ENCODE data around the gene L3MBTL1. TPM values are rescaled to one million over a fixed set of nuclear protein-coding genes. Genes with fewer than 3 reads are reported as not detected.

The L3MBTL1 gene
- total RNA-seq, 2 experiments from 2014 or later: 4.4 to 5.2 TPM

- ChIA-PET CTCF (interaction anchor here (0.5 kb wide), 1 partner anchor 165 kb away, joined by 3 read pairs; no protein-coding TSS in a partner anchor), POLR2A (no interaction called here)
Observed at GRCh38 chr20:43532416-43533055, 25.0 kb downstream of the L3MBTL1 start.

GRCh38 chr20:43533060-43533459, 25.6 kb downstream of the L3MBTL1 start:
- ChIA-PET POLR2A (no interaction called here), CTCF (interaction anchor here (0.5 kb wide), 1 partner anchor 165 kb away, joined by 3 read pairs; no protein-coding TSS in a partner anchor)

- ChIA-PET CTCF (no interaction called here), POLR2A (no interaction called here)
Observed at GRCh38 chr20:43534016-43534415, 26.5 kb downstream of the L3MBTL1 start.

GRCh38 chr20:43534791-43535350, 27.4 kb downstream of the L3MBTL1 start:
- CTCF ChIA-PET: no interaction called here
- POLR2A ChIA-PET: no interaction called here

- CTCF ChIA-PET: no interaction called here
- POLR2A ChIA-PET: no interaction called here
Observed at GRCh38 chr20:43535370-43536004, 28.0 kb downstream of the L3MBTL1 start.

GRCh38 chr20:43536041-43536816, 28.7 kb downstream of the L3MBTL1 start:
- CTCF ChIA-PET: interaction anchor here (0.7 to 1.0 kb wide), 2 partner anchors 21 to 175 kb away, joined by 3 to 4 read pairs; no protein-coding TSS in a partner anchor
- POLR2A ChIA-PET: no interaction called here

GRCh38 chr20:43536817-43537440, 29.4 kb downstream of the L3MBTL1 start:
- ChIA-PET POLR2A (no interaction called here), CTCF (interaction anchor here (0.7 to 1.0 kb wide), 2 partner anchors 20 to 174 kb away, joined by 3 to 4 read pairs; no protein-coding TSS in a partner anchor)

- CTCF ChIA-PET: interaction anchor here (0.7 to 2.9 kb wide), 12 partner anchors 9 to 552 kb away, joined by 3 to 12 read pairs (median 4); partner anchors contain the start of gene IFT52
- POLR2A ChIA-PET: no interaction called here
Observed at GRCh38 chr20:43537921-43538877, 30.7 kb downstream of the L3MBTL1 start.

GRCh38 chr20:43538878-43539700, 31.6 kb downstream of the L3MBTL1 start:
- POLR2A ChIA-PET: no interaction called here
- CTCF ChIA-PET: interaction anchor here (0.8 to 2.9 kb wide), 8 partner anchors 15 to 551 kb away, joined by 3 to 12 read pairs (median 4); partner anchors contain the start of gene IFT52

GRCh38 chr20:43539975-43540672, 32.6 kb downstream of the L3MBTL1 start:
- POLR2A ChIA-PET: no interaction called here

GRCh38 chr20:43540673-43541060, 33.2 kb downstream of the L3MBTL1 start:
- POLR2A ChIA-PET: no interaction called here
- CTCF ChIA-PET: no interaction called here

More at GRCh38 chr20:43539975-43540672, 32.6 kb downstream of the L3MBTL1 start:
- CTCF ChIA-PET: interaction anchor here (2.9 kb wide), 1 partner anchor 152 kb away, joined by 12 read pairs; no protein-coding TSS in a partner anchor

- ChIA-PET CTCF (no interaction called here), POLR2A (no interaction called here)
Observed at GRCh38 chr20:43541214-43541613, 33.7 kb downstream of the L3MBTL1 start.

- ChIA-PET POLR2A (no interaction called here), CTCF (interaction anchor here (0.6 kb wide), 1 partner anchor 89 kb away, joined by 3 read pairs; no protein-coding TSS in a partner anchor)
Observed at GRCh38 chr20:43542161-43542560, 34.7 kb downstream of the L3MBTL1 start.

- POLR2A ChIA-PET: no interaction called here
- CTCF ChIA-PET: interaction anchor here (0.6 kb wide), 1 partner anchor 89 kb away, joined by 3 read pairs; no protein-coding TSS in a partner anchor
Observed at GRCh38 chr20:43542674-43543073, 35.2 kb downstream of the L3MBTL1 start.

- ChIA-PET POLR2A (no interaction called here), CTCF (no interaction called here)
Observed at GRCh38 chr20:43543138-43543537, 35.6 kb downstream of the L3MBTL1 start.

GRCh38 chr20:43544501-43544900, 37.0 kb downstream of the L3MBTL1 start:
- ChIA-PET POLR2A (no interaction called here), CTCF (no interaction called here)
